Stimulated activated CD8-positive, alpha-beta memory T cell treated with anti-CD3 and anti-CD28 coated beads, Interleukin-7, amount 100 ng/mL, for 4 hours (primary cell): Measurements from ENCODE around the gene LSM2.

Source experiments
- DNase-seq, 2 donors: peaks; one replicate each; pipeline ENCODE4 v3.0.0-alpha.2; 2020; ENCODE audit warnings: low read depth in 2 of 2

The LSM2 gene

GRCh38 chr6:31776989-31777666, 29.6 kb downstream of the LSM2 start, which contains the start of gene VWA7:
Gene VWA7, minus strand, starts transcription at chr6:31777328. Its CDS starts 549 bp downstream, at chr6:31776779.
- peak; percentile 67 to 81 for DNase-seq

GRCh38 chr6:31776485-31776988, 30.2 kb downstream of the LSM2 start:
- no peak for DNase-seq

GRCh38 chr6:31775633-31776484, 30.9 kb downstream of the LSM2 start:
- DNase-seq = no peak

DNA sequence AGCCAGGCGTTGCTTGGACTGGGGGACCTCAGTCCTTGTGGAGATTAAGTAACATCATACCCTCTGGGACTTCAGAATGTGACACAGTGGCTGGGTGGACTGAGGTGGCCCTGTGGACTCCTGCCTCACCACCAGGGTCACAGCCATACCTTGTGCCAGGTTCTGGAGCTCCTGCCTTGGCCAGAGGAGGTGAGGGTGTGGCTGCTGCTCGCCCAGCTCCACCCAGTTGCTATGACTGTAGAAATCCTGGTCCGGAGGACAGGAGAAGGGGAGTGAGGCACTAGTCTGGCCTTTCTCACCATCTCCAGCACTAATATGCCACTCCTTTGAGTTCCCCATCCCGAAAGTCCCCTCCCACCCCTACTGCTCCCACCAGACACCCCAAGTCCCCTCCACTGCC, 31.6 kb downstream of the LSM2 start:
- no peak for DNase-seq

DNA sequence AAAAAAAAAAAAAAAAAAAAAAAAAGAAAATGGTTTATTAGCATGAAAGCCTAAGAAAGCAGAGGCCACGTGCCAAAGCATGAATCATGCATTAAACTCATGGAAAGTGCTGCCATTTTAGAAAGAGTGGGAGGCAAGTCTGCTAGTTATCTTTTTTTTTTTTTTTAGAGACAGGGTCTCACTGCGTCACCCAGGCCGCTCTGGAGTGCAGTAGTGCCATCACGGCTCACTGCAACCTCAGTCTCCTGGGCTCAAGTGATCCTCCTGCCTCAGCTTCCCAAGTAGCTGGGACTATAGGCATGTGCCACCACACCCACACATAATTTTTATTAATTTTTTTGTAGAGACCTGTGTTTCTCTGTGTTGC, 34.8 kb downstream of the LSM2 start:
- peak; percentile 28 to 35 for DNase-seq

- DNase-seq = no peak
Observed at GRCh38 chr6:31770860-31771259, 35.9 kb downstream of the LSM2 start.

- peak; percentile 60 to 64 for DNase-seq
Observed at GRCh38 chr6:31769684-31770371, 36.9 kb downstream of the LSM2 start.

- DNase-seq = no peak
Observed at GRCh38 chr6:31768363-31769257, 38.2 kb downstream of the LSM2 start.

DNA sequence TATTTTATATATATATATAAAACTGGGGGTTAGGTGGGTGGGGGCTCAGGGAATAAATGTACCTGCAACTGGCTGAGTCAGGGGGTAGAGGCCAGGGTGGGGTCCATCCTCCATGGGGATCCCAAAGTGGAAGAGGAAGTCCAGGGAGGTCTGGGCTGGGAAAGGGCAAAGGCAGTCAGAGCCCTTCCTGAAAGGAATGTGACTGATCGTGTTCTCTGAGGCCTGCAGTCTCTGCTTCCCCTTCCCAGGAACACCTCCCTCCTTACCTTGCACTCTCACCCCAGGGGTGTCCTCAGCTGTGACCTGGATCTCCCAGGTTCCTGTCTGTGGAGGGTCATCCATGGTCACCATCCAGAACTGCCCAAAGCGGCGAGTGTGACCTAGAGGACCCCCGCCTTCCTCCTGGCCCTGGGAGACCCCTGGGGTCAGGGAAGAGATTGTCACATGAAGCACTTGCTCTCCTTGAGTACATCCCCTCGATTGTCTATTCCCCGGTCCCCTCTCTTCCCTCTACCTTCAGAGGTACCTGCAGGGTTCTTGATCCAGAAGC, 39.6 kb downstream of the LSM2 start:
- DNase-seq = no peak

GRCh38 chr6:31765910-31766794, 40.6 kb downstream of the LSM2 start:
- DNase-seq = no peak

DNA sequence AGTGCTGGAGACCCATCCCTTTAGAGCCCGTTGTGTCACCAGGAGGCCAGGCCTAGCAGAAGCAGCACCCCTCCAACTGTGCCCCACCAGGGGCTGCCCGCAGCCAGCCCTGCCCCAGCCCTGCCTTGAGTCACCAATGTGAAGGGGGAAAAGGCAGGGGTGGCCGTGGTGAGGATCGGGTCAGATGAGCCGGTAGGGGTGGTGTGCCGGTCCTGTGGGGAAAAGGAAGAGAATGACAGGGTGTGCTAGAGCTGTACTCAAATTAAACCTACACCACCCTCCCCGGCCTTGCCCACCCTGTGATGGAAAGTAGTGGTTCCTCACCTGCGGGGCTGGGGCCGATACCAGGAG, 41.2 kb downstream of the LSM2 start:
- DNase-seq = no peak

- no peak for DNase-seq
Observed at GRCh38 chr6:31764198-31764597, 42.6 kb downstream of the LSM2 start.

GRCh38 chr6:31763619-31763940, 43.2 kb downstream of the LSM2 start:
- DNase-seq = no peak

DNA sequence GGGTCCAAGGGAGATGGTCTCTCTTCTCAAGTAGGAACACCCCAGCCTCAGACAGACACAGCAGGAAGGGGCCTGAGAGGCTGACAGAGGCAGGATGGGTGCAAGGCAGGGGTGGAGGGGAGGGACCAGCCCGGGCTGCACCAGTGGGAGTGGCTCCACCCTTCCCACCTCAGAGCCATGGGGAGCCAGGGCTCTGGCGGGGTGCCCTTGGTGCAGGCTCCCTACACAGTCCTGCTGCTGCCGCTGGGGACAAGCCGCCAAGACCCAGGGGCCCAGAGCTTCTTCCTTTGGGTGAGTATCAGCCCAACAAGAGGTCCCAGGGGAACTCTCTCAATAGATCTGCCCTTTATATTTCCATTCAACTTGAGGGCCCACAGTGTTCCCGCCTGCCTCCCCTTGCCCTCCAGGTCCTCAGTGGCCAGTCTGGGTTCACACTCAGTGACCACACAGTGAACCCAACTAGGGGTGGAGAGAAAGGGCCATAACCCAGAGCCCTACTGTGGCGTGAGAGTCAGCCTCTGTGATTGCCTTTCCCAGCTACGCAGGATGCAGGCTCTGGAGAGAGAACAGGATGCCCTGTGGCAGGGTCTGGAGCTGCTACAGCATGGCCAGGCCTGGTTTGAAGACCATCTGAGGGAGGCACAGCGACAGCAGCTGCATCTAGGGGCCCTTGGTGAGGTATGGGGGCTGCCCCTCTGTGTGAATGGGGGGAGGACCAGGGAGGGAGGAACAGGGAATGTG, 43.7 kb downstream of the LSM2 start:
- no peak for DNase-seq

DNA sequence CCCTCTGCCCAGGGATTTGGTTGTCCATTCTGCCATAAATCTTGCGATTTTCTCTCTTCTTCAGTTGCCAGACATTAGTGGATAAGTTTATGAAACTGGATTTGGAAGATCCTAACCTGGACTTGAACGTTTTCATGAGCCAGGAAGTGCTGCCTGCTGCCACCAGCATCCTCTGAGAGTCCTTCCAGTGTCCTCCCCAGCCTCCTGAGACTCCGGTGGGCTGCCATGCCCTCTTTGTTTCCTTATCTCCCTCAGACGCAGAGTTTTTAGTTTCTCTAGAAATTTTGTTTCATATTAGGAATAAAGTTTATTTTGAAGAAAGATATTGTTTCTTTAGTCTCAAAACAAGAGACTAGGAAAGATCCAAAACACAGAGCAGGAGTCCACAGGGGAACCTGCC, 44.4 kb downstream of the LSM2 start, which contains the start of gene SAPCD1:
Gene SAPCD1 (plus strand): TSS at position 301 of the 400 bp plus-strand sequence. CDS start 399 bp downstream, outside the sequence.
- no peak for DNase-seq

DNA sequence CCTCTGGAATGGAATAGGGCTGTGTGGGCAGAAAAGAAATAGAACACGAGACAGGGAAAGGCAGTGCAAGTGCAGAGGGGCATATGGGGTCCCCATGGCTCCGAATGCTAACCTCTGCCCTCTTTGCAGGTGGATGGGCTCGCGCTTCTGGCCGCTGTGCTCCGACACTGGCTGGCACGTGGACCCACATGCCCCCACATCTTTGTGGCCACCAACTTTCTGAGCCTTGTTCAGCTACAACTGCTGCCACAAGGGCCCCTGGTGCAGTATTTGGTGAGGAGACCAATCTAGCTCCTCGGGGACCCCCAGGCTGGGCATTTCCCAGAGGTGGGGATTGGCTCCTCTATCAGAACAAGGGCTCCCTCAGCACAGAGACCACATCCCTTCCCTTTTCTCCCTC, 45.4 kb downstream of the LSM2 start:
- no peak for DNase-seq

GRCh38 chr6:31760790-31761189, 46.0 kb downstream of the LSM2 start:
- DNase-seq = no peak

- no peak for DNase-seq
Observed at GRCh38 chr6:31758281-31758680, 48.5 kb downstream of the LSM2 start.

- no peak for DNase-seq
Observed at GRCh38 chr6:31752739-31753319, 53.9 kb downstream of the LSM2 start.
